Measurements from ENCODE around the gene OIP5.

Gene OIP5

GRCh38 chr15:41341519-41341918, 9.1 kb upstream of the OIP5 start:
- TF ChIP-seq, protein P1, sequence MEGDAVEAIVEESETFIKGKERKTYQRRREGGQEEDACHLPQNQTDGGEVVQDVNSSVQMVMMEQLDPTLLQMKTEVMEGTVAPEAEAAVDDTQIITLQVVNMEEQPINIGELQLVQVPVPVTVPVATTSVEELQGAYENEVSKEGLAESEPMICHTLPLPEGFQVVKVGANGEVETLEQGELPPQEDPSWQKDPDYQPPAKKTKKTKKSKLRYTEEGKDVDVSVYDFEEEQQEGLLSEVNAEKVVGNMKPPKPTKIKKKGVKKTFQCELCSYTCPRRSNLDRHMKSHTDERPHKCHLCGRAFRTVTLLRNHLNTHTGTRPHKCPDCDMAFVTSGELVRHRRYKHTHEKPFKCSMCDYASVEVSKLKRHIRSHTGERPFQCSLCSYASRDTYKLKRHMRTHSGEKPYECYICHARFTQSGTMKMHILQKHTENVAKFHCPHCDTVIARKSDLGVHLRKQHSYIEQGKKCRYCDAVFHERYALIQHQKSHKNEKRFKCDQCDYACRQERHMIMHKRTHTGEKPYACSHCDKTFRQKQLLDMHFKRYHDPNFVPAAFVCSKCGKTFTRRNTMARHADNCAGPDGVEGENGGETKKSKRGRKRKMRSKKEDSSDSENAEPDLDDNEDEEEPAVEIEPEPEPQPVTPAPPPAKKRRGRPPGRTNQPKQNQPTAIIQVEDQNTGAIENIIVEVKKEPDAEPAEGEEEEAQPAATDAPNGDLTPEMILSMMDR (IDR thresholded peaks at IDR 0.05; ENCODE audit: borderline replicate concordance, insufficient read depth, low read depth, low read length) = no peak
- no peak overlapping the region for H3K4me3 ChIP-seq (ENCODE audit: low read depth, low read length)

DNA sequence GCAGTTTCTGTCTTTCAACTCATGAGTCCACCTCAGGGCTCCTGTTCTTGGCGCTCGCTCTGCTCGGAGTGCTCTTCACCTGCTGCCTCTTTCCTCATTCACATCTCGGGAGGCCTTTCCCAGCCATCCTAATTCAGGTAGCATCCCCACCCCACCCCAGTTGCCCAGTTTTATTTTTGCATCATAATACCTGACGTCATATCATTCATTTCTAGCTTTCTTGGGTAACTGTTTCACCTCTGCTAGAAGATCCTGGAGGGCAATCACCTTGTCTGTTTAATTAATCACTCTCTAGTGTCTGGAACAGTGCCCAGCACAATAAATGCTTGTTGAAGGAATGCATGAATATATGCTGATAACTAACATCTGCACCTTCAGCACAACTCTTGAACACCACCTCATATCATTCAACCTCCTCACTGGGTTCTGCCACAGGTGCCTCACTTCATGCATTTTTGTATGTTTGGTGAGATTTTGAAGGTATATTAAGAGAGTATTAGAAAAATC, 7.9 kb upstream of the OIP5 start:
- TF ChIP-seq, protein P1 (IDR thresholded peaks at IDR 0.05; ENCODE audit: borderline replicate concordance, insufficient read depth, low read depth, low read length) = no peak
- H3K4me3 ChIP-seq (ENCODE audit: low read depth, low read length) = no peak overlapping the region

GRCh38 chr15:41337631-41338522, 5.5 kb upstream of the OIP5 start:
- TF ChIP-seq, protein P1 (IDR thresholded peaks at IDR 0.05; ENCODE audit: borderline replicate concordance, insufficient read depth, low read depth, low read length) = no peak
- H3K4me3 ChIP-seq (ENCODE audit: low read depth, low read length) = no peak overlapping the region

GRCh38 chr15:41337047-41337446, 4.7 kb upstream of the OIP5 start:
- TF ChIP-seq, protein P1 (IDR thresholded peaks at IDR 0.05; ENCODE audit: borderline replicate concordance, insufficient read depth, low read depth, low read length) = no peak
- no peak overlapping the region for H3K4me3 ChIP-seq (ENCODE audit: low read depth, low read length)

- TF ChIP-seq, protein P1 (IDR thresholded peaks at IDR 0.05; ENCODE audit: borderline replicate concordance, insufficient read depth, low read depth, low read length) = no peak
- no peak overlapping the region for H3K4me3 ChIP-seq (ENCODE audit: low read depth, low read length)
These were observed 4.2 kb upstream of the OIP5 start for GRCh38 chr15:41336549-41336948.

GRCh38 chr15:41334293-41335120, 2.1 kb upstream of the OIP5 start:
- TF ChIP-seq, protein P1 (IDR thresholded peaks at IDR 0.05; ENCODE audit: borderline replicate concordance, insufficient read depth, low read depth, low read length) = no peak
- peak overlapping the region; percentile 68 for H3K4me3 ChIP-seq (ENCODE audit: low read depth, low read length)
